DOHH2 (cell line): ENCODE results near the gene INO80.

Source experiments
- H3F3A ChIP-seq: fragments of 200-600 bp; sonication (generic), shearing (Covaris generic); 2 replicates; pipeline ENCODE4 v1.6.0; 2016; ENCODE audit warnings: antibody characterized with exemption, mild to moderate bottlenecking; ENCODE audit not compliant: control insufficient read depth, insufficient read depth
- H3K27ac ChIP-seq: fragments of 200-600 bp; sonication (generic); 2 replicates; pipeline ENCODE4 v1.5.1; 2014; ENCODE audit warnings: low read depth, mild to moderate bottlenecking, low read length, moderate library complexity
- H3K27me3 ChIP-seq: fragments of 200-600 bp; sonication (generic); 2 replicates; pipeline ENCODE4 v1.6.1; 2014; ENCODE audit warnings: mild to moderate bottlenecking, low read length, mixed read lengths; ENCODE audit not compliant: control insufficient read depth
- H3K36me3 ChIP-seq: fragments of 200-600 bp; sonication (generic); 2 replicates; pipeline ENCODE4 v1.6.1; 2014; ENCODE audit warnings: mild to moderate bottlenecking, low read length, moderate library complexity, mixed read lengths; ENCODE audit not compliant: control insufficient read depth
- H3K4me1 ChIP-seq: fragments of 200-600 bp; sonication (generic); 2 replicates; pipeline ENCODE4 v1.6.1; 2014; ENCODE audit warnings: mild to moderate bottlenecking, low read length, mixed read lengths; ENCODE audit not compliant: control insufficient read depth
- H3K4me2 ChIP-seq: fragments of 200-600 bp; sonication (generic); 2 replicates; pipeline ENCODE4 v1.6.0; 2014; ENCODE audit warnings: mild to moderate bottlenecking, low read length, moderate library complexity
- H3K4me3 ChIP-seq: fragments of 200-600 bp; sonication (generic); 2 replicates; pipeline ENCODE4 v1.5.1; 2014; ENCODE audit warnings: mild to moderate bottlenecking, low read length, mixed read lengths
- H3K79me2 ChIP-seq: fragments of 200-600 bp; sonication (generic); 2 replicates; pipeline ENCODE4 v1.6.1; 2014; ENCODE audit warnings: mild to moderate bottlenecking, low read length, mixed read lengths; ENCODE audit not compliant: control insufficient read depth
- H3K9me2 ChIP-seq: fragments of 200-600 bp; sonication (generic); replicated peaks from 2 replicates; pipeline ENCODE4 v1.6.1; 2014; ENCODE audit warnings: mild to moderate bottlenecking, low read length, mixed read lengths; ENCODE audit not compliant: control insufficient read depth
- H3K9me3 ChIP-seq: fragments of 200-600 bp; sonication (generic); 2 replicates; pipeline ENCODE4 v1.6.1; 2014; ENCODE audit warnings: antibody characterized with exemption, low read length, mixed read lengths; ENCODE audit not compliant: control insufficient read depth, insufficient read depth
- H4K20me1 ChIP-seq: fragments of 200-600 bp; sonication (generic); 2 replicates; pipeline ENCODE4 v1.6.0; 2014; ENCODE audit warnings: low read depth, mild to moderate bottlenecking, antibody characterized with exemption, low read length, moderate library complexity; ENCODE audit not compliant: control insufficient read depth, insufficient read depth
- CTCF ChIP-seq: fragments of 200-600 bp; sonication (generic); IDR thresholded peaks from one replicate; pipeline ENCODE4 v1.5.1; 2014; ENCODE audit warnings: antibody characterized with exemption, mild to moderate bottlenecking, low read depth, low read length; ENCODE audit not compliant: poor library complexity, severe bottlenecking
- EZH2phosphoT487 ChIP-seq: fragments of 200-600 bp; sonication (generic); IDR thresholded peaks from 2 replicates; pipeline ENCODE4 v1.6.1; 2017; ENCODE audit warnings: borderline replicate concordance, mild to moderate bottlenecking, antibody characterized with exemption, low read length, moderate library complexity, mixed read lengths

The INO80 gene

DNA sequence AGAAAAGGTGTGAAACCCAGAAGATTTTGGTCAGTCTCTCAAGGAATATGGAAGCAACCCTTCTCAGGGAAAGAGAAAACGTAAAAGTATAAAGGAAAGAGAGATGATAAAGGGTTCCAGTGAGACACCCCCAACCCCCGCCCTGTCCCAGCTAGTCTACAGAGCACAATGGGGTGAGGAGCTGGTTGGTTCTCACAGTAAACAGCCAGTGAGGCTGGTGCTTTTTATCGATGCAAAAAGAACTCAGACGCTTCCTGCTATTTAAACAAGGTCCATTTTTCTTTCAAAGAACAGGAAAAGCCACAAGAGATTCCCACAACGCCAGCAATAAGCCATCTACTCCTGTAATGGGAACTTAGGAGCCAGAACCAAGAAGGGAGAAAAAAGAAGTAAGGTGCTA lies 96.9 kb downstream of the INO80 start:
- Histone ChIP-seq H3K4me1 (peaks cover 6% of the 10 kb centered on the region), H3F3A (no peaks in the 10 kb centered on the region; the same call in 1 of the 2 replicates), H3K4me2 (no peak overlapping the region), H3K27me3 (no peaks in the 10 kb centered on the region), H3K27ac (no peak overlapping the region), H4K20me1 (no peaks in the 10 kb centered on the region), H3K36me3 (peaks cover 73% of the 10 kb centered on the region), H3K9me2 (no peaks in the 10 kb centered on the region), H3K9me3 (no peaks in the 10 kb centered on the region), H3K4me3 (no peak overlapping the region), H3K79me2 (no peaks in the 10 kb centered on the region)
- no peak for TF ChIP-seq EZH2phosphoT487
- no peak for TF ChIP-seq CTCF

GRCh38 chr15:41018534-41018933 lies 97.5 kb downstream of the INO80 start:
- H3F3A ChIP-seq, result no peaks in the 10 kb centered on the region; the same call in 1 of the 2 replicates
- no peaks in the 10 kb centered on the region for H3K79me2 ChIP-seq
- H3K27me3 ChIP-seq, result no peaks in the 10 kb centered on the region
- peaks cover 78% of the 10 kb centered on the region for H3K36me3 ChIP-seq
- H3K27ac ChIP-seq, result no peak overlapping the region
- peaks cover 12% of the 10 kb centered on the region for H3K4me1 ChIP-seq
- no peaks in the 10 kb centered on the region for H4K20me1 ChIP-seq
- TF ChIP-seq CTCF, result no peak
- no peak for TF ChIP-seq EZH2phosphoT487
- no peak overlapping the region for H3K4me3 ChIP-seq
- no peaks in the 10 kb centered on the region for H3K9me3 ChIP-seq
- no peak overlapping the region for H3K4me2 ChIP-seq
- H3K9me2 ChIP-seq, result no peaks in the 10 kb centered on the region

DNA sequence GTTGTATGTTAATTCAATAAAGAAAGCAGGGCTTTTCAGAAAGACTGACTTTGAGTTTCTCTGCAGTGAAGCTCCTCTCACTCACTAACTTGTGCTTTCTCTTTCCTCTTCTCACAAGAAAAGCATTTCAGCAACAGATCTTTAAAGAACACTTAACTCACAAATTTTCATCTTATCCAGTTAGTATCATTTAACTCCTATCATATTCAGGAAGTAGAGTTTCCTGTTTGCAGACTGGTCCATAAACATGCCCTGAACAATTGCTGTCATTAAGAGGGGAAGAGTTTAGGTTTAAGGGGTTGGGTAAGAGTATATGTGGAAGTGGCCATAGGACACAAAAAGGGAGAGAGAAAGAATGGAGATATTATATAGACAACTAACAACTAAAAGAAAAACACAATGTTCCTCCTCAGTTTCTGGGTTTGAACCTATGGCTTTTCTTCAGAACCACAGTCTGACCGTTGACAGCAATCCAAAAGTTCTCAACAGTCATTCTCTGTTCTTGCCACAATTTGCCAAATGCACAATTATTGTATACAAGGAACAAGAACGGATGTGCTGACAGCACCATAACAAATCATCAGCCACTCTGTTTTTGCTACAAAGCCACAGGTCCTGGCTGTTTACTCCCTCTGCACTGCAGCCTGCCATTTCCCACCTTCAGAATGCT lies 98.9 kb downstream of the INO80 start:
- no peaks in the 10 kb centered on the region for H3K27me3 ChIP-seq
- no peaks in the 10 kb centered on the region for H3K79me2 ChIP-seq
- no peaks in the 10 kb centered on the region for H3K9me3 ChIP-seq
- H3K4me2 ChIP-seq, result no peak overlapping the region
- H4K20me1 ChIP-seq, result no peaks in the 10 kb centered on the region
- H3K4me3 ChIP-seq, result no peak overlapping the region
- H3K4me1 ChIP-seq, result peaks cover 17% of the 10 kb centered on the region
- no peaks in the 10 kb centered on the region for H3K9me2 ChIP-seq
- TF ChIP-seq CTCF (no peak), EZH2phosphoT487 (no peak)
- peaks cover 87% of the 10 kb centered on the region for H3K36me3 ChIP-seq
- no peaks in the 10 kb centered on the region; the same call in 1 of the 2 replicates for H3F3A ChIP-seq
- H3K27ac ChIP-seq, result no peak overlapping the region
